ENCODE results near the gene MESP2. TPM values are rescaled to one million over a fixed set of nuclear protein-coding genes. Genes with fewer than 3 reads are reported as not detected.

MESP2 gene
- total RNA-seq, 1 experiment from 2014 or later: 0.28 TPM

GRCh38 chr15:89817701-89818280 is 41.7 kb downstream of the MESP2 start:
- Histone ChIP-seq H3K23ac (ENCODE audit: insufficient read length, low read depth, low read length) (no peak overlapping the region), H2BK12ac (ENCODE audit: insufficient read length, low read depth, low read length) (no peak overlapping the region), H2BK5ac (ENCODE audit: insufficient read length, low read length) (no peak overlapping the region), H3K4me1 (ENCODE audit: insufficient read depth, low read length) (no peaks in the 10 kb centered on the region), H3K14ac (ENCODE audit: insufficient read depth, low read length) (no peak overlapping the region), H3K79me2 (ENCODE audit: insufficient read depth, low read length) (no peaks in the 10 kb centered on the region), H2BK15ac (ENCODE audit: low read depth, low read length) (no peak overlapping the region), H2BK120ac (ENCODE audit: low read depth, low read length, poor library complexity, severe bottlenecking) (no peak overlapping the region), H3K9me3 (ENCODE audit: control insufficient read depth, low read depth, low read length) (no peaks in the 10 kb centered on the region), H2AK5ac (ENCODE audit: insufficient read length, low read length) (no peak overlapping the region), H3K56ac (ENCODE audit: insufficient read length, low read depth, low read length) (no peak overlapping the region), H4K20me1 (ENCODE audit: control insufficient read depth, insufficient read depth, insufficient read length) (no peaks in the 10 kb centered on the region), H3K27ac (ENCODE audit: insufficient read length, low read depth, low read length) (no peak overlapping the region), H3T11ph (ENCODE audit: low read length) (no peak overlapping the region), H3K79me1 (ENCODE audit: insufficient read depth, low read depth, low read length, poor library complexity, severe bottlenecking) (no peaks in the 10 kb centered on the region), H3K4ac (ENCODE audit: low read depth, low read length) (no peak overlapping the region), H3K9ac (ENCODE audit: extremely low read depth, insufficient read length, low read length) (no peak overlapping the region), H3K27me3 (ENCODE audit: insufficient read depth, low read length) (peaks cover 14% of the 10 kb centered on the region; the same call in 1 of the 2 replicates), H4K8ac (replicated peaks; ENCODE audit: insufficient read length, low read depth, low read length) (no peak overlapping the region), H3K4me2 (ENCODE audit: insufficient read depth, insufficient read length, low read length) (no peak overlapping the region), H3K23me2 (ENCODE audit: insufficient read length, low read depth, low read length, poor library complexity, severe bottlenecking) (peaks cover 9% of the 10 kb centered on the region), H3K18ac (ENCODE audit: insufficient read length, low read depth, low read length) (no peak overlapping the region), H2AFZ (ENCODE audit: low read length) (no peak overlapping the region), H2BK20ac (ENCODE audit: low read depth, low read length, poor library complexity, severe bottlenecking) (no peak overlapping the region), H4K91ac (ENCODE audit: insufficient read length, low read depth, low read length) (no peak overlapping the region), H4K5ac (ENCODE audit: insufficient read length, low read depth, low read length) (no peak overlapping the region)
- Mint-ChIP-seq H3K36me3 (ENCODE audit: insufficient read depth in 1 of 3, low read depth in 3 of 3) (peaks cover 0 to 11% (median 0%) of the 10 kb centered on the region in 3 experiments; a peak in 2 of 7 replicates), H3K4me3 (no peak overlapping the region), H3K27ac (no peak overlapping the region), H3K27me3 (ENCODE audit: low read depth) (peaks cover 50% of the 10 kb centered on the region), H3K4me1 (peaks cover 0 to 6% of the 10 kb centered on the region in 2 experiments; a peak in 1 of 4 replicates), H3K9me3 (peaks cover 13 to 17% of the 10 kb centered on the region in 2 experiments)
- no peak for DNase-seq
- TF ChIP-seq CTCF (conservative IDR thresholded peaks at IDR 0.05): no peak
- WGBS (ENCODE audit: extremely low coverage, insufficient read length, low lambda C conversion rate): no CpG with 5 or more reads among the region's 10 CpGs
